H9 (cell line): ENCODE data around the gene FSIP1. TPM values are rescaled to one million over a fixed set of nuclear protein-coding genes. Genes with fewer than 3 reads are reported as not detected.
A peak's percentile ranks its signal among the peaks of the same experiment; 100 is the strongest.

Experiments used
- DNase-seq: peaks from one replicate; pipeline ENCODE4 v3.0.0-alpha.2; 2017
- H2AFZ ChIP-seq: one replicate; pipeline ENCODE4 v1.6.1; 2013; ENCODE audit warnings: mild to moderate bottlenecking, low read length, control low read depth, moderate library complexity
- H2AK5ac ChIP-seq: 2 replicates; pipeline ENCODE4 v1.6.1; 2013; ENCODE audit warnings: low read length, control low read depth, mixed read lengths; ENCODE audit not compliant: insufficient read length
- H2BK120ac ChIP-seq: one replicate; pipeline ENCODE4 v1.6.1; 2013; ENCODE audit warnings: low read depth, mild to moderate bottlenecking, low read length, control low read depth, inconsistent platforms; ENCODE audit not compliant: poor library complexity, severe bottlenecking
- H2BK12ac ChIP-seq: 2 replicates; pipeline ENCODE4 v1.6.1; 2013; ENCODE audit warnings: low read length, control low read depth, mixed read lengths, low read depth; ENCODE audit not compliant: insufficient read length
- H2BK15ac ChIP-seq: 2 replicates; pipeline ENCODE4 v1.6.1; 2013; ENCODE audit warnings: low read depth, low read length, control low read depth
- H2BK20ac ChIP-seq: one replicate; pipeline ENCODE4 v1.6.1; 2013; ENCODE audit warnings: low read depth, mild to moderate bottlenecking, low read length, control low read depth, inconsistent platforms; ENCODE audit not compliant: poor library complexity, severe bottlenecking
- H2BK5ac ChIP-seq: 2 replicates; pipeline ENCODE4 v1.6.1; 2013; ENCODE audit warnings: low read length, control low read depth, mixed read lengths; ENCODE audit not compliant: insufficient read length
- H3K14ac ChIP-seq: 2 replicates; pipeline ENCODE4 v1.6.1; 2013; ENCODE audit warnings: low read length, control low read depth; ENCODE audit not compliant: insufficient read depth
- H3K18ac ChIP-seq: 2 replicates; pipeline ENCODE4 v1.6.1; 2013; ENCODE audit warnings: low read depth, mild to moderate bottlenecking, mixed read lengths, low read length, control low read depth; ENCODE audit not compliant: insufficient read length
- H3K23ac ChIP-seq: 2 replicates; pipeline ENCODE4 v1.6.1; 2013; ENCODE audit warnings: low read length, control low read depth, mixed read lengths, low read depth; ENCODE audit not compliant: insufficient read length
- H3K23me2 ChIP-seq: 2 replicates; pipeline ENCODE4 v1.6.1; 2013; ENCODE audit warnings: low read depth, mild to moderate bottlenecking, mixed read lengths, low read length, control low read depth; ENCODE audit not compliant: insufficient read length, poor library complexity, severe bottlenecking
- H3K27ac ChIP-seq: 2 replicates; pipeline ENCODE4 v1.5.1; 2013; ENCODE audit warnings: low read length, control low read depth, mixed read lengths, low read depth; ENCODE audit not compliant: insufficient read length
- H3K27me3 ChIP-seq: 2 replicates; pipeline ENCODE4 v1.6.1; 2013; ENCODE audit warnings: low read length, control low read depth, inconsistent platforms; ENCODE audit not compliant: insufficient read depth
- H3K4ac ChIP-seq: 2 replicates; pipeline ENCODE4 v1.6.1; 2013; ENCODE audit warnings: low read depth, mild to moderate bottlenecking, control low read depth, inconsistent platforms, low read length, moderate library complexity
- H3K4me1 ChIP-seq: 2 replicates; pipeline ENCODE4 v1.6.1; 2013; ENCODE audit warnings: low read length, control low read depth, inconsistent platforms; ENCODE audit not compliant: insufficient read depth
- H3K4me2 ChIP-seq: 2 replicates; pipeline ENCODE4 v1.6.1; 2013; ENCODE audit warnings: low read length, control low read depth, mixed read lengths; ENCODE audit not compliant: insufficient read length, insufficient read depth
- H3K56ac ChIP-seq: 2 replicates; pipeline ENCODE4 v1.6.1; 2013; ENCODE audit warnings: low read depth, mild to moderate bottlenecking, mixed read lengths, low read length, control low read depth; ENCODE audit not compliant: insufficient read length
- H3K79me1 ChIP-seq: 2 replicates; pipeline ENCODE4 v1.6.1; 2013; ENCODE audit warnings: low read depth, mild to moderate bottlenecking, moderate library complexity, low read length, control low read depth, inconsistent platforms; ENCODE audit not compliant: insufficient read depth, poor library complexity, severe bottlenecking
- H3K79me2 ChIP-seq: 2 replicates; pipeline ENCODE4 v1.6.1; 2013; ENCODE audit warnings: low read length, control low read depth, inconsistent platforms; ENCODE audit not compliant: insufficient read depth
- H3K9ac ChIP-seq: 2 replicates; pipeline ENCODE4 v1.6.1; 2013; ENCODE audit warnings: low read length, control low read depth, mixed read lengths; ENCODE audit not compliant: insufficient read length; ENCODE audit errors: extremely low read depth
- H3K9me3 ChIP-seq: one replicate; pipeline ENCODE4 v1.6.1; 2013; ENCODE audit warnings: low read depth, low read length, inconsistent platforms; ENCODE audit not compliant: control insufficient read depth
- H3T11ph ChIP-seq: one replicate; pipeline ENCODE4 v1.6.1; 2013; ENCODE audit warnings: mild to moderate bottlenecking, low read length, control low read depth, inconsistent platforms
- H4K20me1 ChIP-seq: one replicate; pipeline ENCODE4 v1.6.1; 2013; ENCODE audit not compliant: control insufficient read depth, insufficient read length, insufficient read depth
- H4K5ac ChIP-seq: 2 replicates; pipeline ENCODE4 v1.6.1; 2013; ENCODE audit warnings: low read depth, mild to moderate bottlenecking, mixed read lengths, low read length, control low read depth; ENCODE audit not compliant: insufficient read length
- H4K8ac ChIP-seq: replicated peaks from 2 replicates; pipeline ENCODE4 v1.6.1; 2013; ENCODE audit warnings: low read length, control low read depth, mixed read lengths, low read depth; ENCODE audit not compliant: insufficient read length
- H4K91ac ChIP-seq: 2 replicates; pipeline ENCODE4 v1.6.1; 2013; ENCODE audit warnings: low read depth, mild to moderate bottlenecking, moderate library complexity, mixed read lengths, low read length, control low read depth; ENCODE audit not compliant: insufficient read length
- H3K27ac Mint-ChIP-seq, 3 experiments: 2 replicates in 2 of 3; 3 replicates in 1 of 3; pipeline ENCODE4 v1.8.0; 2020 to 2021; ENCODE audit warnings: mixed read lengths in 3 of 3, mild to moderate bottlenecking in 1 of 3, moderate library complexity in 1 of 3
- H3K27me3 Mint-ChIP-seq: 2 replicates; pipeline ENCODE4 v1.8.0; 2021; ENCODE audit warnings: low read depth, mild to moderate bottlenecking, moderate library complexity, mixed read lengths
- H3K36me3 Mint-ChIP-seq, 3 experiments: 2 replicates in 2 of 3; 3 replicates in 1 of 3; pipeline ENCODE4 v1.8.0; 2020 to 2021; ENCODE audit warnings: low read depth in 3 of 3, mixed read lengths in 3 of 3; ENCODE audit not compliant: insufficient read depth in 1 of 3
- H3K4me1 Mint-ChIP-seq, 2 experiments: 2 replicates each; pipeline ENCODE4 v1.8.0; 2020; ENCODE audit warnings: mixed read lengths in 2 of 2
- H3K4me3 Mint-ChIP-seq, 2 experiments: 2 replicates in 1 of 2; 3 replicates in 1 of 2; pipeline ENCODE4 v1.8.0; 2020 to 2021; ENCODE audit warnings: mild to moderate bottlenecking in 2 of 2, mixed read lengths in 2 of 2, moderate library complexity in 1 of 2
- H3K9me3 Mint-ChIP-seq, 2 experiments: 2 replicates in 1 of 2; 3 replicates in 1 of 2; pipeline ENCODE4 v1.8.0; 2020; ENCODE audit warnings: mild to moderate bottlenecking in 2 of 2, mixed read lengths in 2 of 2, moderate library complexity in 1 of 2
- CTCF ChIP-seq: fragments of 200-600 bp; sonication (generic); conservative IDR thresholded peaks from 3 replicates; pipeline ENCODE4 v1.8.0; 2021; ENCODE audit warnings: antibody characterized with exemption, mild to moderate bottlenecking
- WGBS: extraction: QIAGEN DNeasy Blood & Tissue Kit; methylation state at CpG from one replicate; pipeline ENCODE4 v1.1.7; 2013; ENCODE audit warnings: missing lambda C conversion rate, low lambda C conversion rate, mixed read lengths; ENCODE audit not compliant: insufficient read length; ENCODE audit errors: extremely low coverage; 5-methylcytosine and 5-hydroxymethylcytosine counted together
- total RNA-seq: library from RNA; stranded (reverse); gene quantifications from 2 replicates; pipeline ENCODE4 v1.2.1, GENCODE V29; 2021

FSIP1 gene
- total RNA-seq, 1 experiment from 2014 or later = 0.96 TPM

DNA sequence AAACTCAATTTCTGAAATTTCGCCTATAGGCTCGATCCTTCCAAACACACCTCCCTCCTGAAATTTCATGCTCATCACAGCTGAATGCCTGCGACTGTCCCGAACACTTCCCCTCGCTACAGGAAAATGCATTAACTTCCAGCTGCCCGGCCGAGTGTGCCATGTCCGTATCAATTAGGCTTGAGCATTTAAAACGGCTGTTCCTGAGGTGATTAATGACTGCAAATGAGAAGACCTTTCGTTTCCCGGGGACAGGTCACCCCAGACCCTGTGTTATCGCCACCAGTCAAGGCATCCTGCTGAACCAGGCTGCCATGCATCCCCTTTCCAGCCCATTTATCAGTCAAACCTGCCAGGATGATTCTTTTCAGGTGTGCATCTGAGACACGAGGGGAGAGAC lies 138.5 kb downstream of the FSIP1 start:
- H3K27me3 Mint-ChIP-seq = no peaks in the 10 kb centered on the region; the same call in 1 of the 2 replicates
- Histone ChIP-seq H4K8ac (no peak overlapping the region), H3K14ac (no peak overlapping the region), H3K79me2 (no peaks in the 10 kb centered on the region), H3T11ph (no peak overlapping the region), H2AFZ (no peak overlapping the region), H3K23ac (no peak overlapping the region), H3K56ac (no peak overlapping the region), H3K23me2 (no peaks in the 10 kb centered on the region), H3K4ac (no peak overlapping the region), H2BK120ac (no peak overlapping the region), H3K27ac (no peak overlapping the region), H2BK20ac (no peak overlapping the region), H3K4me1 (no peaks in the 10 kb centered on the region), H2BK15ac (no peak overlapping the region; the same call in 1 of the 2 replicates), H3K9me3 (no peaks in the 10 kb centered on the region), H4K20me1 (no peaks in the 10 kb centered on the region), H2BK5ac (no peak overlapping the region), H3K9ac (no peak overlapping the region), H3K18ac (no peak overlapping the region), H3K27me3 (no peaks in the 10 kb centered on the region), H3K79me1 (no peaks in the 10 kb centered on the region), H2AK5ac (no peak overlapping the region), H4K91ac (no peak overlapping the region), H4K5ac (no peak overlapping the region), H2BK12ac (no peak overlapping the region), H3K4me2 (no peak overlapping the region)
- H3K4me1 Mint-ChIP-seq = peaks cover 9 to 30% of the 10 kb centered on the region in 2 experiments
- no peak for TF ChIP-seq CTCF
- peak overlapping the region in 2 of 3 experiments; percentile 15 to 18; a peak in 1 of 7 replicates for H3K27ac Mint-ChIP-seq
- no peaks in the 10 kb centered on the region for H3K36me3 Mint-ChIP-seq
- DNase-seq = no peak
- no CpG with 5 or more reads among the region's 13 CpGs for WGBS
- no peak overlapping the region for H3K4me3 Mint-ChIP-seq
- H3K9me3 Mint-ChIP-seq = no peaks in the 10 kb centered on the region
